LNCaP clone FGC (cell line): ENCODE measurements around the gene SLC12A6.

Experiments used
- DNase-seq: peaks from one replicate; pipeline ENCODE4 v3.0.0-alpha.2; 2011; ENCODE audit warnings: low read depth
- H3K4me3 ChIP-seq: 2 replicates; pipeline ENCODE4 v1.5.1; 2011; ENCODE audit warnings: mild to moderate bottlenecking, low read depth, low read length, control low read depth
- CTCF ChIP-seq: IDR thresholded peaks from 2 replicates; pipeline ENCODE4 v1.5.1; 2012; ENCODE audit warnings: mild to moderate bottlenecking; ENCODE audit not compliant: control insufficient read depth, insufficient read depth; ENCODE audit errors: extremely low read depth

The SLC12A6 gene

GRCh38 chr15:34243226-34243625 lies 94.4 kb downstream of the SLC12A6 start:
- no peak for TF ChIP-seq CTCF
- no peak for DNase-seq
- H3K4me3 ChIP-seq: no peak overlapping the region

GRCh38 chr15:34242331-34242710 lies 95.3 kb downstream of the SLC12A6 start:
- no peak for DNase-seq
- no peak for TF ChIP-seq CTCF
- no peak overlapping the region for H3K4me3 ChIP-seq

- no peak for DNase-seq
- TF ChIP-seq CTCF: peak; percentile 68
- H3K4me3 ChIP-seq: no peak overlapping the region
These were observed 95.9 kb downstream of the SLC12A6 start for GRCh38 chr15:34241376-34242330.

- DNase-seq: no peak
- TF ChIP-seq CTCF: no peak
- H3K4me3 ChIP-seq: no peak overlapping the region
These were observed 97.0 kb downstream of the SLC12A6 start for GRCh38 chr15:34240537-34240936.

- TF ChIP-seq CTCF: no peak
- no peak for DNase-seq
- H3K4me3 ChIP-seq: no peak overlapping the region
These were observed 98.3 kb downstream of the SLC12A6 start for GRCh38 chr15:34239151-34239808.

- DNase-seq: no peak
- TF ChIP-seq CTCF: no peak
- H3K4me3 ChIP-seq: no peak overlapping the region
These were observed 104.0 kb downstream of the SLC12A6 start for GRCh38 chr15:34233614-34234013.
